Ishikawa (cell line): ENCODE measurements around the gene FAM131A.

Experiments used
- FOXM1 ChIP-seq: IDR thresholded peaks from 2 replicates; pipeline ENCODE4 v1.6.1; 2012; ENCODE audit warnings: low read depth, borderline replicate concordance
- YY1 ChIP-seq: IDR thresholded peaks from 2 replicates; pipeline ENCODE4 v1.6.1; 2012; ENCODE audit warnings: low read depth

- TF ChIP-seq YY1 (no peak; the same call in 1 of the 2 replicates), FOXM1 (0 out of 2 replicates have a peak, but pooled peaks have one; percentile 52)
These were observed 25.5 kb downstream of the FAM131A start for GRCh38 chr3:184362668-184363546.
